ENCODE results near the gene SNAI3. TPM values are rescaled to one million over a fixed set of nuclear protein-coding genes. Genes with fewer than 3 reads are reported as not detected.

Gene SNAI3
- polyA plus RNA-seq, 5 donors: 0.84 to 2.4 (median 1.4) TPM

DNA sequence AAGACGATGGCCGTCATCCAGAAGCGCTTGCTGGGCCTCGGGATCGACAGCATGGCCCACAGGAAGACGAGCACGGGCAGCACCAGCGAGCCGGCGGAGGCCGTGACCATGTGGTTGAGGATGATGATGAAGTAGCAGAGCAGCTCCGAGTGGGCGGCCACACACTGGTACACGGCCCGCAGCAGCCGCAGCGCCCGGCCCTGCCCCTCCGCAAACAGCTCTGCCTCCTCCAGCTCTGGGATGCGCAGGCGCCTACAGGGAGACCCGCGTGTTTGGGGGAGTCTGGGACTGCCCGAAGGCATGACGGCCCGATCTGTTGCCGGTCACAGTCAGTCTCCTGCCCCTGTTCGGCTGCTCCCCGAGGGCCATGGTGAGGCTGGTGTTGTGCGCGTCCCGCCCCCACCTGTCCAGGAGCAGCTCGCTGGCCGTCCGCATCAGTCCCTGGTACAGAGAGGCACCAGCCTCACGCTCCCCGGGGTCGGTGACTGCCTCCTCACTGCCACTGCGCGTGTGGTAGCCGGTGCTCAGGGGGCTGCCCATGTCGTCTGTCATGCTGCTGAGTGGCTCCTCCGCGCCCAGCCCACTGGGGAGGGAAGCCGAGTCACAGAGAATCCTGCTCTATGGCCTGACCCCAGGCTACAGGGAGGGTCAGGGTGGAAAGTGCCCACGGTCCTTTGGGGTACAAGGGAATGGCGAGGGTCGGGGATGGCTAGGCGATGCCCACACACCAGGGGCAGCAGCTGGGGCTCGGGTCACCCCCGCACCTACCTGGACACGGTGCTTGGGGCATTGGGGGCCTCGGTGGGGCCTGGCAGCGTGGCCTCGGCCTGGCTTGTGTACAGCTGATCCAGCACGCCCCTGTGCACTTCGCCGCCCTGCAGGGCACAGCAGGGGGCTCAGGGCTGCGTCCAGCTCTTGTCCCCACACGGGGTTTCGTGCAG, 35.8 kb upstream of the SNAI3 start:
- no peak for DNase-seq

DNA sequence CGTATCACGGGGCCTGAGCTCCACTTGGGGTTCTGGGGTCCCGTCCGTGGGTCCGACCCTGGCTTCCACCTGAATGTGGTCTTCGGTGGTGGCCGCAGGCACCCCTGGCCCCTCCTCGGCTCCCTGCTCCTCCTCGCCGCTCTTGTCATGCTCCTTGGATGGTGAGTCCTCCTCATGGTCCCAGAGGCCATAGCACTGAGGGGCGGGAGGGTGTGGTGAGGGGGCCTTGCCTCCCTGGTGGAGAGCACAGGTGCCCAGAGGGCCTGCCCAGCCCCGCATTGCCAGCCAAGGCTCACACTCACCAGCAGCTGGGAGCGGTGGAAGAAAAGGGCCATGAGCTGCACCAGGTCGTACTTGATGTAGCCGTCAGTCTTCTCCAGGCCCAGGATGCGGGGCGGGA, 34.9 kb upstream of the SNAI3 start:
- DNase-seq: no peak

DNA sequence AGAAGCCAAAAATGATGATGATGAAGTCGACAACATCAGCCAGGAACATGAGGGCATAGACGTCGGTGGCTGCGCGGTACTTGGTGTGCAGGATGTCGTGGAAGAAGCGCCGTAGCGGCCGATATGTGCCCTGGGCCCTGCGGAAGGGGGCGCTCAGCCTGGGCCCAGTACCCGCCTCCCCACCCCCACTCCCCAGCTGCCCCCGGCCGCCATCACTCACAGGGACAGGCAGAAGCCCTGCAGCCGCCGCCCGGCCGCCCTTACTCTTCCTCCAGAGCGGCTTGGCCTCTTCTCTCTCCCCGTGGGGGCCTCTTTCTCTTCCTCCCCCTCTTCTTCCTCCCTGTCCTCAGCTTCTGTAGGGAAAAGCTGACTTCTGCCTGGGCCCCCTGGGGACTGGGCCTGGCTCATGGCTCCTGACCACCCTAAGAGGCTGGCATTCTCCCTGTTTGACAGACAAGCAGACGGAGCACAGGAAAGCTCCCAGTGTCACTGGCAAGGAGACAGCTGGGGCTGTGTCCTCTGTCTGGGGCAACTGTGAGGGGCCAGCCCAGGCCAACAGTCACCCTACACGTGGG, 34.2 kb upstream of the SNAI3 start:
- DNase-seq: no peak

DNA sequence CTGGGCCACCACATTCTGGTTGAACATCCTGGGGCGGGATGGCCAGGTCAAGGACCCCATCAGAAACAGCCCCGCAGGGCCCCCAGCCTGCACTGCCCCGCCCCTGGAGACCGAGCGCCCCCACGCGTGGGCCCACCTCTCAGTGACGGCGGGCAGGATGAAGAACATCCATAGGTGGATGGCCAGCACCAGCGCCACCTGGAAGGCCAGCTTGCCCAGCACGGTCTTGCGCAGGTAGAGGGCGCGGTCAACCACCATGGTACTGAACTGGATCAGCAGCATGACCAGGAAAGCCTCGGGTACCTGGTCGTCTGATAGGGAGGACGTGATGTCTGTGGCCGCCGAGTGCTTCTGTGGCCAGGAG, 33.6 kb upstream of the SNAI3 start:
- no peak for DNase-seq

DNA sequence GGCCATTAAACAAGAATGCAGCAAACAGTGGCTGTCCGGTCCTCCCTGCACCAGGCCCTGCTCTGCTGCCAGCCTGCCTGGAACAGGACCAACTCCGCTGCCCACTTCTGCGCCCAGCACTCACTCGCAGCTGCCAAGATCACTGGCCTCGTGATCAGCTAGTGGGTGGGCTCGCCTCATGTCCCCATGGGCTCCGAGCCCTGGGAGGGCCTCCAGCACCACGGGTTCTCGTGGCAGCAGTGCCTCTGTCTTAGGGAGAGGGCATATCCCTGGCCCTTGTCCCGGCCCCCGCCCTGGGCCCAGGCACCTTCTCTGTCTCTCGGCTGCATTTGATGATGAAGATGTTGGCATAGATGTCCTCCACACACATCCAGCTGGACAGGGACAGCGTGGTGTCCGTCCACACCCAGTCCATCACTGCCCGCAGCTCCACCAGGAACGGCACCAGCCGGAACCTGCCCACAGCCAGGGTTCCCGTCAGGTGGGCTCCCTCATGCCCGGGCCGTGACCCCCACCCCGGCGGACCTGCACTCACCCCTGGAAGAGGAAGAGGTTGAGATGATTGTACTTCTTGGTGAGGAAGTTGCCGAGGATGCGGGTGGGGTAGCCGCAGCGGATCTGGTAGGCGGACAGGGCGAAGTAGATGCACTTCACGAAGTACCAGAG, 33.1 kb upstream of the SNAI3 start:
- no peak for DNase-seq

DNA sequence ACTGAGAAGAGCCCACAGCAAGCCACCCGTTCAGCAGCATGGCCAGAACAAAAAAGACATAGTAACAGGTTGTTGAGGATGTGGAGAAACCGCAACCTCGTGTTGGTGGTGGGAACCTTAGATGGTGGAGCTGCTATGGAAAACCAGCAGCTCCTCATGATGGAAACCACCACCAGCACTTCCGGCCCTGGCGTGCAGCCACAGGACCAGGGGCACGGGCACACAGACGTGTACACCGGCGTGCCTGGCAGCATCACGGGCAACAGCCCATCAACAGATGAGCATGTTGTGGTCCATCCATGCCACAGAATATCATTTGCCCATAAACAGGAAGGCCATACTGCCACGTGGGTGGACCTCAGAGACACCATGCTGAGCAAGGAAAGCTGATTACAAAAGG, 31.9 kb upstream of the SNAI3 start:
- no peak for DNase-seq

DNA sequence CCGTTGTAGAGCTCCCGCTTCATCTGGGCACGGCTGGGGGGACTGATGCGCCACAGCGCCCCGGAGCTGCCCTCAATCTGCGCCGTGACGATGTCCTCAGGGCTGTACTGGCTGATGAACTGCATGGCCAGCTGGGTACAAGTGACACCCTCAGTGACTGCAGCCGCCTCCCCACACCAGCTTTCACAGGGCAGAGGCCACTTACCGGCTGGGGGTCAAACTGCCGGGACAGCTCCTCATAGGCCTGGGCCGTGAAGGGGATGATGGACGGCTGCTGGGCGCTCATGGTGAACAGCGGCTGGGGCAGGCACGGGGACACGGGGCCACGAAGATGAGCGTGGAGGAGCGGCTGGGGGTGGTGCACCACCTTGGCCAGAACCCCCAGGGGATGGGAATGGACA, 30.3 kb upstream of the SNAI3 start:
- DNase-seq: no peak

DNA sequence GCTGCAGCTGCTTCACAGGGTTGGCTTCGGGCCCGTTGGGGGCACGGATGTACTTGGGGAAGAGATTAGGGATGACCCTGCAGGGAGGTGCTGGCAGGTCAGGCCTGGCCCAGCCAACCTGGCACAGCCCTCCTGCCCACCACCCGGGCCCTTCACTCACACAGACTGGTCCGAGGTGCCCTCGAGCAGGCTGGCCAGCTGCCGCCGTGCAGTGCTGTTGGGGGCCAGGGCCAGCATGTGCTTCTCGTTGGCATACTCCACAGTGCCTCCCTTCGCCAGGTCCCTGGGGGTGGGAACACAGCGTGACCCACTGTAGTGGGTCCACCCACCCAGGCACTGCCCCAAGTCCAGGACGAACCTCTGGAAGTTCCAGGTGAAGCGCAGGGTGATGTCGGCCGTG, 29.9 kb upstream of the SNAI3 start:
- no peak for DNase-seq

DNA sequence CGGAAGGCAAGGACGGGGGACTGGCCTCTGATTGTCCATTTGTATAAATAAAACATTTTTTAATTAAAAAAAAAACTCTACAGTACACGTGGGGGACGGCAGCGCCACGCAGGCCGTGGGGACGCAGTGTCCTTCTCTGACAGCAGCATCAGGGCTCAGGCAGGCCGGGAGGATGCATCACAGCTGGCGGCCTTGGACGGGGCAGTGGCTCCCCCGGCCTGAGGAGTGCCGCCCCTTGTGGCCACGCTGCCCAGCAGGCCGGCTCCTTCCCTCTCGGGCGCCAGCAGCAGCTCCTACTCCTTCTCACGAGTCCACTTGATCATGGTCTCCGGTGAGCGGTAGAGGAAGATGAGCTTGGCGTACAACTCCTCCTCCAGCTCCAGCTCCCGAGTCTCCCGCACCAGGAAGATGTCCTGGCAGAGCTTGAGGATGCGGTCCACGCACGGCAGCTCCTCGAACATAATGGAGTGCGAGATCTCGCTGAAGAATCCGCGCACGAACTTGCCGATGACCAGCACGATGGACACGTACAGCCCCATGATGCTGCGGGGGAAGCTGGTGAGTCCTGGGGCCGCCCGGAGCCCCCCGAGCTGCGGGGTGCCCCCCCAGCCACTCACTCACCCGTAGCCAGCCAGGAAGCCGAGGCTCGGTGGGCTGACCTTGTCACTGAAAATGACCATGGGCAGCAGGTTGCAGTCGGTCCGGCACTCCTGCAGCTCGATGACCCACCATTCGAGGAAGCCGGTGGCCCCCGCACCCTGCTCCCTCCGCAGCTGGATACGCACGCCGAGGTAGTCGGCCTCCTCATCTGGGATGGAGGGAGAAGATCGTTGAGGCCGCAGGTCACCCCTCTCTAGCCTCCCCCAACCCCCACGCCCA, 29.2 kb upstream of the SNAI3 start:
- DNase-seq: no peak

DNA sequence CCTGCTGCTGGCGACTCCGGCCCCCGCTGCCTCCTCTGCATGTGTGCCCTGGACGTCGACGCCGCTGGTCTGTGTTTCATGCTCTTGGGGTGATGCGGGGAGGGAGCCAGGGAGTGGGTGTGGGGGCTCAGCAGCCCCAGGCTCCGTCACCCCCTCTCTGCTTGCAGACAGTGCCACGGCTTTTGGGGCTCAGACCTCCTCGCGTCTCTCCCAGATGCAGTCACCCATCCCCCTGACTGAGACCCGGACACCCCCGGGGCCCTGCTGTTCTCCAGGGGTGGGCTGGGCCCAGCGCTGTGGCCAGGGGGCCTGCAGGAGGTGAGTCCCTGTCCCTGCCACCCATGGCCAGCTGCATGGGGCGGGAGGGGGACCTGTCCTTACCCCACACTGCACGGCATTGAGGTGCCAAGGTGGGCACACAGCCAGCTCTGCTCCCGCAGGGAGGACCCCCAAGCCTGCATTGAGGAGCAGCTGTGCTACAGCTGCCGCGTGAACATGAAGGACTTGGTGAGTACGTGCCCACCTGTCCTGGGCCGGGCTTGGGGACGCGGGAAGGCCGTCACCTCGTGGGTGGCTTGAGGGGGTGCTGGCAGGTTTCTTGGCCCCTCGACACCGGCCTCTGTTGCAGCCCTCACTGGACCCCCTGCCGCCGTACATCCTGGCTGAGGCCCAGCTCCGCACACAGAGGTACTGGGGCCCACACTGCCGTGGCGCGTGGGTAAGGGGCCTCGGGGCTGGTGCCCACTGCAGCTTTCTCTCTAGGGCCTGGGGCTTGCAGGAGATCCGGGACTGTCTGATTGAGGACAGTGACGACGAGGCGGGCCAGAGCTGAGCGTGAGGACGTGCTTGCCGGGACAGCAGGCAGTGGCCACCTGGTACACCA, 28.4 kb upstream of the SNAI3 start:
- DNase-seq: no peak

DNA sequence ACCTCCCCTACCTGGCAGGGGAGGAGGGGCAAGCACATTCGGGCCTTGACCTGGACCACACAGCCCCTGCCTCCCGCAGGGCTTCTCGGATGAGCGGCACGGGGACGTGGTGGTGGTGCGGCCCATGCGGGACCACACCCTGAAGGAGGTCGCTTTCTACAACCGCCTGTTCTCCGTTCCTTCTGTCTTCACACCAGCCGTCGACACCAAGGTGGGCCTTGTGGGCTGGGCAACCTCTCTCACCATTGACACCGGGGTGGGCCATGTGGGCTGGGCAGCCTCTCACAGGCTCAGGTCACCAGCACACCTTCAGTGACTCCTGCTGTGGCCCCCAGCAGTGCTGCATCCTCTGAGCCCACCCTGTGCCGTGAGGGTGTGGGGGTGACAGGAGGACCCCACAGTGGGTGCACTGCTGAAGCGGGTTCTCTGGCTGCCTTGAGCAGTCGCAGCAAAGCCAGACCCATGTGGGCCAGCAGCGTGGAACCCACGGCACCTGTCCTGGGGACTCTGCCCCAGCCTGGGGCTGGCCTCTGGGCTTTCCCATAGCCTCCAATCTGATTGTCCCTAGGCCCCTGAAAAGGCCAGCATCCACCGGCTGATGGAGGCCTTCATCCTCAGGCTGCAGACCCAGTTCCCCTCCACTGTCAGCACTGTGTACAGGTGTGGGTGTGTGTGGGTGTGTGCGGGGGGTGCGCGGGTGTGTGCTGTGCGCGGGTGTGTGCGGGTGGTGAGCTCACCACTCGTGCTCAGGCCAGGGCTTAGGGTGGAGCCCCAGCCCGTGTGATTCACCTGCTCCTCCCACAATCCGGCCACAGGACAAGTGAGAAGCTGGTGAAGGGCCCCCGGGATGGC, 27.5 kb upstream of the SNAI3 start:
- no peak for DNase-seq

DNA sequence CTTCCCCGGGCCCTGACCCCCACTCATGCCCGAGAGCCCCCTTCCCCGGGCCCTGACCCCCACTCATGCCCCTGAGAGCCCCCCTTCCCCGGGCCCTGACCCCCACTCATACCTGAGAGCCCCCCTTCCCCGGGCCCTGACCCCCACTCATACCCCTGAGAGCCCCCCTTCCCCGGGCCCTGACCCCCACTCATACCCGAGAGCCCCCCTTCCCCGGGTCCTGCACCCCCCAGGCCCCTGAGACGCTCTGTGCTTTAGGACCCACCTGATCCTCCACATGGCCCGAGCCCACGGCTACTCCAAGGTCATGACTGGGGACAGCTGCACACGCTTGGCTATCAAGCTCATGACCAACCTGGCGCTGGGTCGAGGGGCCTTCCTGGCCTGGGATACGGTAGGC, 26.7 kb upstream of the SNAI3 start:
- no peak for DNase-seq

DNA sequence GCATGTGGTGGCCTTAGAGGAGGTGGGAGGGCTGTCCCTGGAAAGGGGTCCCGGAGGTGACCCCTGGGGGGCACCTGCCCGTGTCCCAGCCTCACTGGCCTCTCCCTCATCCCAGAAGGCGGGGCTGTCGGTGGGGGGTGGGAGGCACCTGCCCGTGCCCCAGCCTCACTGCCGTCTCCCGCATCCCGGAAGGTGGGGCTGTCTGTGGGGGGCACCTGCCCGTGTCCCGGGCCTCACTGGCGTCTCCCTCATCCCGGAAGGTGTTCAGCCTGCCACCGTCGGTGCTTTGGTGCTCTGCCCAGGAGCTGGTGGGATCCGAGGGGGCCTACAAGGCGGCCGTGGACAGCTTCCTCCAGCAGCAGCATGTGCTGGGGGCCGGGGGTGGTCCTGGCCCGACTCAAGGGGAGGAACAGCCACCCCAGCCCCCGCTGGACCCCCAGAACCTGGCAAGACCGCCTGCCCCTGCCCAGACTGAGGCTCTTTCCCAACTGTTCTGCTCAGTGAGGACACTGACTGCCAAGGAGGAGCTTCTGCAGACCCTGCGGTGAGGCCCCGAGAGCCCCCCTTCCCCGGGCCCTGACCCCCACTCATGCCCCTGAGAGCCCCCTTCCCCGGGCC, 26.2 kb upstream of the SNAI3 start:
- DNase-seq: no peak

DNA sequence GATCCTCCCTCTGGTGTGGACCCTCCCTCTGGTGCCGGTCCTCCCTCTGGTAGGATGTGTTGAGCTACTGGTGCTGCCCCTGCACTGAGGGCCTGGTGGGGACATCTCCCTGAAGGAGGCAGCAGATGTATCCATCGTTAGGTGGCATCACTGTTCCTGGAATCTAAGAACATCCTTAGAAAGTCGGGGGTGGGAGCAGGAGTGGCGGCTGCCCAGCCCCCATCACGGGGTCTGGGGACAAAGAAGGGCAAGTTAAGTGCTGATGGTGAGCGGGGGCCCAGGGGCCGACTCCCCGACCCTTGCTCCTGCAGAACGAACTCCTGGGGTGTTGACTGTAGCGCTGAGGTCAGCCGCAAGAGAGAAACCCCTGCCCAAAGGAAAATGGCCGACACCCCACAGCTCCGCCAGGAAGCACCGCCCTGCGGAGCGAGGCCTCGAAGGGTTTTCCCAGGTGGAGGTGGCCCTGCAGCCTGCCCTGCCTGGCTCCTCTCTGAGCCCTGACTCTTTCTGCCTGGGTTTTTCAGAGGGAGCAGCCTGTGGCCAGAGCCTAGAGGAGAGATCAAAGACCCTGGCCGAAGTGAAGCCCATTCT, 25.5 kb upstream of the SNAI3 start:
- DNase-seq: no peak

DNA sequence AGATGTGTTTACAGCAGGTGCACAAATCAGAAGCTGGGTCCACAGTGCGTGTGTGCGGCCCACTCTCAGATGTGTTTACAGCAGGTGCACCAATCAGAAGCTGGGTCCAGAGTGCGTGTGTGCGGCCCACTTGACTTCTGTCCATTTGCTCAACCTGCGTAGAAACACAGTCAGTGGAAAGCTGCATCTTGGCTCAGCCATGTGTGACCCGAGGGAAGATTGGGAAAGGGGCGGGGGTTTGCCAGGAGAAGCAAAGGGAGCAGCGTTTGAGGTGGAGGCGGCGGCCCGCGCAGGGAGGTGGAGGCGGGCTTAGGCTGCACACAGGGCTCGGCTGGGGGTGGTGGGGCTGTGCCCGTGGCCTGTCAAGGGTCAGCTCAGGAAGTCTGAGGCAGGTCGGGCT, 24.2 kb upstream of the SNAI3 start:
- DNase-seq: no peak

DNA sequence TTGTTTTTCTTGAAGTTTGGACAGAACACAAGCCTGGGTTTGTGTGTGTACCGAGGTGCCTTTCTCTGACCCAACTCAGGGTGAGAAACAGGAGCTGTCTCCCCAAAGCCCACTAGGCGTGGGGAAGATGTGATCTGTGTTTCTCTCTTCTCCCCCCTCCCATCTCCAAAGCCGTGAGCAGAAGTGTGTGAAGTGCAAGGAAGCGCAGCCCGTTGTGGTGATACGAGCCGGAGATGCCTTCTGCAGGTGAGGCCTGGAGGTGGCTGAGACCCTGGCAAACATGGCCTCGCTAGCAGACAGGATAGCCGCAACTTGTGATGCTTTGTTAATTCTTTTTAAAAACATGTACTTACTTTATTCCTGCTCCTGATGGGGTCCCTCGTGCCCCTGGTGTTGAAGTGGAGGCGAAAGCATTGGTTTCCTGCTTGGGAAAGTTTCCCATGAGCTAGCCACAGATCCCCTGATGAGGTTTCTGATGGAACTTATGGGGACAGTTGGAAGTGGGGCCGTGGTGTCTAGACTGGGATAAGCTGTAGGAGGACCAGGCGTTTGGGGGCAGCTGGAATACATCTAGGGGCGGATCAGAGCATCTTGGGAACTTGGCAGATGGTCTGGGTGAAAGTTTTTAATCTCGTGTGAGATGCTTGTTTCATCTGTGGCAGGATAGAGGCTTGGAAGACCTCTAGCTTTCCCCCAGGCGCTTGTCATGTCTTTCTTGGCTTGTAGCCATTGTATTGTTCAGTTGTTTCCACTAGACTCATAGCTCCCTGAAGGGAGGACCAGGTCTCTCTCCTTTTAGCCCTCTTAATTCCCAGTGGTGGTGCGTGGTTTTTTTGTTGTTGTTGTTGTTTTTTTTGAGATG, 20.9 kb upstream of the SNAI3 start:
- no peak for DNase-seq

DNA sequence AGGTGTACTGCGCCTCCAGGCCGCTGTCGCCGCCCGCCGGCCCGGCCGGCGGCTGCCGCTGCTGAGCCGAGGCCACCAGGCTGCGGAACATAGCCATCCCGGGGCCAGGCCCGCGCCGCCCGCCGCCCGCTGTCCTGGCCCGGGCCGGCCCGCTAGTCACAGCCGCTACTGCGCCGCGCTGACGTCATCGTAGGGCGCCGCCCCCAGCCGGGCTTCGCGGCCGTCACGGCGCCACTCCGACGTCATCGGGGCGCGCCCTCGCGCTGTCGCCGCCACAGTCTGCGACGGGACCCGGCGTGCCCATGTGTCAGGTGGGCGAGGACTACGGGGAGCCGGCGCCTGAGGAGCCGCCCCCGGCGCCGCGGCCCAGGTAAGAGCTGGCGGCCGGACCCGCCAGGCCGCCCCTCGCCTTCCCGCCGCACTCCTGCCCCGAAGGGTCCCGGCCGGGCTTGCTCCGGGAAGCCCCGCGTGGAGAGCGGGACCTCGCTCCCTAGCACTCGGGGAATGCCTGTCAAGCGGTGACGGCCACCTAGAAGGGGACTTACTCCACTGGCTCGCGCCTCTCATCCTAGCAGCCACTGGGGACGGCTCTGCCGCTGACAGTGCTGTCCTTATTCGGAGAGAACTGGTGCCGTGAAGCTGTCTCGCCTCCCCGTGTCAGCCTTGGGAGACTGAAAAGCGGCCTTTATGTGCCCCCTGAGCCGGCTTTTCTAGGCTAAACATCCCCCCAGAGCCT, 20.1 kb upstream of the SNAI3 start, which contains the start of the genes CTU2 and RNF166:
CTU2 (plus strand) TSS at position 275 of the 736 bp plus-strand sequence; CDS start at position 303, 28 bp downstream.
RNF166 (minus strand) TSS at position 180 of the 736 bp plus-strand sequence; CDS start at position 97, 83 bp downstream.
- peak; percentile 89 to 90 for DNase-seq
